SK-N-SH treated with all-trans-retinoic acid at 6 μM for 48 hours (cell line): Measurements from ENCODE around the gene S100A14.

ENCODE experiments used
- ARNTL ChIP-seq: fragments of 450-650 bp; formaldehyde crosslinking; IDR thresholded peaks from 2 replicates; pipeline ENCODE4 v1.5.0; 2020; ENCODE audit warnings: low read depth, mild to moderate bottlenecking, moderate library complexity, borderline replicate concordance
- BACH2 ChIP-seq: fragments of 250-450 bp; sonication (Bioruptor Pico); IDR thresholded peaks from 2 replicates; pipeline ENCODE4 v1.9.0; 2021; ENCODE audit warnings: mild to moderate bottlenecking, borderline replicate concordance
- CREB5 ChIP-seq: fragments of 250-450 bp; sonication (Bioruptor Pico); IDR thresholded peaks from 2 replicates; pipeline ENCODE4 v1.5.1; 2020; ENCODE audit warnings: low read depth, mild to moderate bottlenecking, moderate library complexity
- CSDC2 ChIP-seq: fragments of 250-450 bp; sonication (Bioruptor Pico); IDR thresholded peaks from 2 replicates; pipeline ENCODE4 v1.5.0; 2020; ENCODE audit warnings: mild to moderate bottlenecking, moderate library complexity
- ISL1 ChIP-seq: fragments of 250-450 bp; sonication (Bioruptor Pico); IDR thresholded peaks from 2 replicates; pipeline ENCODE4 v2.1.2; 2022; ENCODE audit warnings: mild to moderate bottlenecking, moderate library complexity
- PATZ1 ChIP-seq: fragments of 250-450 bp; sonication (Bioruptor Pico); IDR thresholded peaks from 2 replicates; pipeline ENCODE4 v1.8.0; 2020; ENCODE audit warnings: mild to moderate bottlenecking, moderate library complexity, borderline replicate concordance
- SNAI2 ChIP-seq: fragments of 250-450 bp; sonication (Bioruptor Pico); IDR thresholded peaks from 2 replicates; pipeline ENCODE4 v1.5.0; 2020; ENCODE audit warnings: mild to moderate bottlenecking, moderate library complexity
- TOX ChIP-seq: fragments of 250-450 bp; sonication (Bioruptor Pico); IDR thresholded peaks from 2 replicates; pipeline ENCODE4 v1.8.0; 2021; ENCODE audit warnings: mild to moderate bottlenecking, moderate library complexity, borderline replicate concordance
- TSHZ2 ChIP-seq: fragments of 250-450 bp; sonication (Bioruptor Pico); IDR thresholded peaks from 2 replicates; pipeline ENCODE4 v1.5.0; 2020; ENCODE audit warnings: mild to moderate bottlenecking, moderate library complexity
- ZC3H10 ChIP-seq: fragments of 250-450 bp; sonication (Bioruptor Pico); IDR thresholded peaks from 2 replicates; pipeline ENCODE4 v1.5.1; 2021; ENCODE audit warnings: mild to moderate bottlenecking, moderate library complexity
- ZFP30 ChIP-seq: fragments of 450-650 bp; formaldehyde crosslinking; IDR thresholded peaks from 2 replicates; pipeline ENCODE4 v1.5.0; 2022; ENCODE audit warnings: mild to moderate bottlenecking, moderate library complexity
- ZNF565 ChIP-seq: fragments of 450-650 bp; formaldehyde crosslinking; conservative IDR thresholded peaks from 2 replicates; pipeline ENCODE4 v1.5.0; 2020; ENCODE audit warnings: low read depth, mild to moderate bottlenecking, moderate library complexity
- ZNF70 ChIP-seq: fragments of 450-650 bp; formaldehyde crosslinking; IDR thresholded peaks from 2 replicates; pipeline ENCODE4 v1.5.0; 2020; ENCODE audit warnings: mild to moderate bottlenecking, moderate library complexity
- ZNF8 ChIP-seq: fragments of 450-650 bp; formaldehyde crosslinking; IDR thresholded peaks from 2 replicates; pipeline ENCODE4 v1.5.0; 2020; ENCODE audit warnings: mild to moderate bottlenecking, moderate library complexity

GRCh38 chr1:153588482-153588881 lies 27.6 kb downstream of the S100A14 start:
- TF ChIP-seq ZNF8 (CRISPR knock-in tag) (no peak), PATZ1 (no peak), ZNF70 (CRISPR knock-in tag) (no peak), ZNF565 (CRISPR knock-in tag) (no peak), ARNTL (no peak), TOX (CRISPR knock-in tag) (no peak), ZC3H10 (CRISPR knock-in tag) (no peak), BACH2 (CRISPR knock-in tag) (no peak), CREB5 (CRISPR knock-in tag) (no peak), TSHZ2 (CRISPR knock-in tag) (no peak), SNAI2 (CRISPR knock-in tag) (no peak), ISL1 (CRISPR knock-in tag) (no peak), ZFP30 (no peak), CSDC2 (no peak)
